ENCODE measurements around the gene RNF166.

The RNF166 gene

GRCh38 chr16:88750854-88751253, 44.6 kb upstream of the RNF166 start:
- DNase-seq (ENCODE audit: extremely low read depth, low read depth), result no peak
- TF ChIP-seq, protein P1, sequence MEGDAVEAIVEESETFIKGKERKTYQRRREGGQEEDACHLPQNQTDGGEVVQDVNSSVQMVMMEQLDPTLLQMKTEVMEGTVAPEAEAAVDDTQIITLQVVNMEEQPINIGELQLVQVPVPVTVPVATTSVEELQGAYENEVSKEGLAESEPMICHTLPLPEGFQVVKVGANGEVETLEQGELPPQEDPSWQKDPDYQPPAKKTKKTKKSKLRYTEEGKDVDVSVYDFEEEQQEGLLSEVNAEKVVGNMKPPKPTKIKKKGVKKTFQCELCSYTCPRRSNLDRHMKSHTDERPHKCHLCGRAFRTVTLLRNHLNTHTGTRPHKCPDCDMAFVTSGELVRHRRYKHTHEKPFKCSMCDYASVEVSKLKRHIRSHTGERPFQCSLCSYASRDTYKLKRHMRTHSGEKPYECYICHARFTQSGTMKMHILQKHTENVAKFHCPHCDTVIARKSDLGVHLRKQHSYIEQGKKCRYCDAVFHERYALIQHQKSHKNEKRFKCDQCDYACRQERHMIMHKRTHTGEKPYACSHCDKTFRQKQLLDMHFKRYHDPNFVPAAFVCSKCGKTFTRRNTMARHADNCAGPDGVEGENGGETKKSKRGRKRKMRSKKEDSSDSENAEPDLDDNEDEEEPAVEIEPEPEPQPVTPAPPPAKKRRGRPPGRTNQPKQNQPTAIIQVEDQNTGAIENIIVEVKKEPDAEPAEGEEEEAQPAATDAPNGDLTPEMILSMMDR (IDR thresholded peaks at IDR 0.05; ENCODE audit: low read depth, low read length), result no peak

DNA sequence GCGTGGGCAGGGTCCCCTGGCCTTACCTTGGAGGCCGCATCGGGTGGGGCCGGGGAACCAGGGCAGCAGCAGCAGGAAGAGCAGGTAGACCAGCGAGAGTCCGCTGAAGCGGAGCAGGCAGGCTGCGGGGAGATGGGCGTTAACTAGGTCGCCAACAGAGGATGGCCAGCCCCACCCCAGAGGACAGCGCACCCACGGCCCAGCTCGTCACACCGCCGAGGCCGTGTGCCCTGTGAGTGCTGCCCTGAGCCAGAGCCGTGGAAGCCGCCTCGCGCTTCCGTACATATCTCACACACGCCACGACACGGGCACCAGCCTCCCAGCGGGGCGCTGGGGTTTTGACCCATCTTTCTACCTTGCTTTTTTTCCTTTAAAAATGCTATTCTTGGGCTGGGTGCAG, 43.1 kb upstream of the RNF166 start:
- no peak for DNase-seq (ENCODE audit: extremely low read depth, low read depth)
- TF ChIP-seq, protein P1 (IDR thresholded peaks at IDR 0.05; ENCODE audit: low read depth, low read length), result no peak

DNA sequence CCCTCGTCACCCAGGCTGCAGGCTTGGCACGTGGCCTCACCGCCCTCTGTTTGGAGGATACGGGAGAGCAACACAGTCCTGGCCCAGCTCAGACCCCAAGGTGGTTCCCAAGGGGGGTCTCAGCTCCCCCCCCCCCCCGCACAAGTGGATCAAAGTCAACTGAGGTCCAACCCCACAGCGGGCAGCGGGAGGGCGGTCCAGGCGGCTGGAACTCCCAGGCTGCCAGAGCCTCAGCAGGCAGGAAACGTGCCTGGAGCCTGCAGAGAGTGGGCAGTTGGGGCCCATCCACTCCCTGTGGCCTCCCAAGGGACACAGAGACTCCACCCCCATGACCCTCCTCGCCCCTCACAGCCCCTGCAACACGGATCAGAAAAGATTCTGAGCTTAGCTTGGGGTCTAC, 42.2 kb upstream of the RNF166 start:
- TF ChIP-seq, protein P1 (IDR thresholded peaks at IDR 0.05; ENCODE audit: low read depth, low read length), result no peak
- DNase-seq (ENCODE audit: extremely low read depth, low read depth), result no peak

DNA sequence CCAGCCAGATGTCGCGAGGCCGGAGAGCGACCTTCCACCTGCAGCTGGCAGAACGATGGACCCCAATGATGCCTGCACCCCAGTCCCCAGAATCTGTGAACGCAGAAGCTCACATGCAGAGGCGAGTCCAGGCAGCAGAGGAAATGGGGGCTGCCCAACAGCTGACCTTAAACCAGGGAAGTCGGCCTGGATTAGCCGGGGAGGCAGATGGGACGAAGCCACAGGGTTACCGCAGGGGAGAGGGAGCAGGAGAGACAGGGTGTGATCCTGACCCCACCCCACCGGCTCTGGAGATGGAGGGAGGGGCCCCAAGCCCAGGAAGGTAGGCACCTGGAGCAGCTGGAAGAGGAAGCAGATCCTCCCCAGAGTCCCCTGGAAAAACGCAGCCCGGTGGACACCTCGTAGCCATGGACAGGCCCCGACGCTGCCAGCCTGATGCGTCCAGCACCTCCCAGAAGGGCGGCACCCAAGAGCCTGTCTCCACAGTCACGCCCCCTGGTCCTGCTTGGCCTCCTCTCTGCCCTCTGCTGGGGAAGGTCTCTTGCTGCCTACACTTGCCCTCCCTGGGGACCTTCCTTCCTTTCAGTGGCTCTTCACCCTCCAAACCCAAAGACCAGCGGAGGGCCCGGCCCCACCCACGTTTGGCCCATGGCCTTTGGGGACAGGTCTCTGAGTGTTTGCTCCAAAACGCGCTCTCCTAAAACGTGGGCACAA, 41.5 kb upstream of the RNF166 start:
- TF ChIP-seq, protein P1 (IDR thresholded peaks at IDR 0.05; ENCODE audit: low read depth, low read length), result no peak
- no peak for DNase-seq (ENCODE audit: extremely low read depth, low read depth)

- TF ChIP-seq, protein P1 (IDR thresholded peaks at IDR 0.05; ENCODE audit: low read depth, low read length), result no peak
- no peak for DNase-seq (ENCODE audit: extremely low read depth, low read depth)
These were observed 40.3 kb upstream of the RNF166 start for GRCh38 chr16:88746506-88746905.

DNA sequence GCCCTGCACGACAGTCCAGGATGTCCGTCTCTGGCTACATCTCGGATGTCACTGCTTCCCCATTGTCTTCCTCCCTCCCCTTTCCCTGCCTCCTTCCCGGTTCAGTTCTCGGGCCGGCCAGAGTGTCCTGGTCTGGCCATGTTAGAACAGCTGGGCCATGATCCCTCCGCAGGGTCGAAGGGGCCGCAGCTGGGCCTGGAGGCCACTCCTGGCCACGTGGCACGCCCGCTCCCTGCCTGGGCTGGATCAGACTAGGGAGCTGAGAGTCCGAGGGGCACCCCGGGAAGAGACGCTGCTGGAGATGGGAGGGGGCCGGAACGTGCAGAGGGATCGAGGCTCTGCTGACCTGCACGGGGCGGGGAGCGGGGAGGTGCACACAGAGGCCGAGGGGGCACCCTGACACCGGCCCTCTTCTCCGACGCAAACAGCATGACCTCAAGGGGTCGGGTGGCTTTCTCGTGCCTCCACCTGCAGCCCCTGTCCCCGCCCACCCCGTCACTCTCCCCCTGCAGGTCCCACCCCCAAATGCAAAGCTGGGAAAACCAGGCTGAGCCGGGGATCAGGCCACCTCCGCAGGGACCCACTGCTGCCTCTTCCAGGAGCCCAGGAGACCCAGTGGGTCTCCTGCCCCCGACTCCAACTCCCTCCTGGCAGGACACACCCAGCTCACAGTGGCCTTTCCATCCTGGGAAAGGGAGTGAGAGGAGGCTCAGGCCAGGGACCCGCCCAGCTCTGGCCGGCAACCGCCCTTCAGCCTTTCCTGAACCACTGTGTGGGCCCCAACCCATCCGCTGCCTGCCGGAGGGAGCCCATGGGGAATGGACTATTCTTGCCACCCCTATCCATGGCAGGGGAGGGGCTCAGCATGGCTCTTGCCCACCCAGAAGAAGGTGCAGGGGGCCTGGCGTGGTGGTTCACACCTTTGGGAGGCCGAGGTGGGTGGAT, 38.6 kb upstream of the RNF166 start:
- DNase-seq (ENCODE audit: extremely low read depth, low read depth), result no peak
- TF ChIP-seq, protein P1 (IDR thresholded peaks at IDR 0.05; ENCODE audit: low read depth, low read length), result no peak
